ENCODE measurements around the gene PAXX.

Gene PAXX

GRCh38 chr9:137018761-137019559 is 26.7 kb downstream of the PAXX start:
- no peak for DNase-seq (ENCODE audit: low spot score)

DNA sequence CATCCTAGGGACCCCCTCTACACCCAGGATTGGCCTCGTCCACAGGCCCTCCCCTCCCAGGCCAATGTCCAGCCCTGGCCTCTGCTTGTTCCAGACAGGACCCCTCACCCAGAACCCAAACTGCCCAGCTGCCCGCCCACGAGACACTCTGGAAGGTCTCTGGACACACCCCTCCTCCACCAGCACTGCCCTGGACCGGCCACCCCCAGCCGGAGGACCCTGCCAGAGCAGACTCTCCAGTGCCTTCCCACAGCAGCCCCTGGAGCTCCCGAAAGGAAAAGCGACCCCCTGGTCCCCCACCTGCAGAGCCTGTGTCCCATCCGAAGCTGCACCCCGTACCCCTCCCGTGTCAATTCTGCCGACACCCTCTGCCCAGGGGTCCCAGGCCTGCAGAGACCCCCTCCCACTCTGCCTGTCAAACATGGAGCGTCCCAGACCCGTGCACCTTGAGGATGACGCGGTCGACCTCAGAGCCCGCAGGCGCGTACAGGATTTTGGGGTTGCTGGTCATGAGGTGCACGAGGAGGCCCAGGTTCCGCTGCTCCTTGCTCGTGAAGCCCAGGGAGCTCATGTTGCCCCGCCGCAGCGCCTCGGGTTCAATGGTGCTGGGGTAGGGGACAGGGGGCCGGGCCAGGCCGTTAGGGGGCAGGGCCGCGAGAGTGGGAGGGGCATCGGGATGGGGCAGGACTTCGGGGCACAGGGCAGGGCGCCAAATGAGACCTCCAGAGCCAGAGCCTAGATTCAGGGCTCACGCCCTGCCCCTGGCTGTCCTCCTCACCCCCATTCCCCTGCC is 27.9 kb downstream of the PAXX start:
- no peak for DNase-seq (ENCODE audit: low spot score)

DNA sequence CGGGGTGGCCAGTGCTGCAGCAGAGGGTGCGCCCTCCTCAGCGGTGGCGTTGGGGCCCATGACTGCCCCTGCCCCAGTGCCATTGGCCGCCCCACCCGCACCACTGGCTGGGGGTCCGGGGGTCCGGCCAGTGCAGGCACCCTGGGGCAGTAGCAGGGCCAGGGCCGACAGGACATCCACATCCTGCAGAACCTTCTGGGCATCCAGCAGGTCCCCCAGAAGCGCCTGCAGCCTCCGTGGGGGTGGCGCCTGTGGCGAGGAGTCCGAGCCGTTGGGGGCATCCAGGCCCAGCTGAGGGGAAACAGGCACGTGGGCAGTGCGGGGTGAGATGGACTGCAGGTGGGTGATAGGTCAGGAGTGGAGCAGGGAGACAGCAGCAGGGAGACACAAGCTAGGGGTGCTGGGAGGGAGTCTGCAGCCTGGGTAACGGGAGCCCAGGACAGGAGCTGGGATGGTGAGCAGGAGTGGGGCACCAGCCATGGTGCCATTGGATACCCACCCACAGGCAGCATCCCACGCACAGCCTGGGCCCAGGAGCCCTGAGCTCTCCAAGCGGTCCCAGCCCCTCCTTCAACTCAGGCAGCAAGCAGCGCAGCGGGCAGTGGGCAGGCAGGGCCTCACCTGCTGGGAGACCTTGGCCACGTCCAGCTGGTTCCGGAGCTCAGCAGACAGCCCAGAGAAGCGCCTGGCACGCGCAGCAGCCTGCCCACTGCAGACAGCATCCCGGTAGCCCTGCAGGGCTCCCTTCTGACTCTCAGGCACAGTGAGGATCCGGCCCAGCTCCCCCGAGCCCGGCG is 28.7 kb downstream of the PAXX start:
- no peak for DNase-seq (ENCODE audit: low spot score)

DNA sequence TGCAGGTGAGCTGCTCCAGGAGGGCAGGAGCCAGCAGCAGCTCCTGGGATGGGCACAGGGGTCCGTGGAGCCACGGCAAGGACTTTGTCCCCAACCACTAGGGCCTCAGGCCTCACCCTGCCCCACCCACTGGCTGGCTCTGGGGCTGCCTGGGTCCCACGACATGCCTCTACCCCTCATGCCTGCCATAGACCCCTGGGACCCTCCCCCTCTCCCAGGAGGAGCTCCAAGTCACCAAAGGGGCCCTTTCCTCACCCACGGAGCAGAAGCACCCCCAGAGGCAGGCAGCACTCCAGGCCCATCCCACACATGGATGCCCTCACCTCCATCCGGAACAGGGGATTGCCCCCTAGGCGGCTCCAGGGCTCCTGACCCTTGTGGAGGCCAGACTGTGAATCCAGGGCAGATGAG is 29.4 kb downstream of the PAXX start:
- DNase-seq (ENCODE audit: low spot score) = no peak

GRCh38 chr9:137021979-137022661 is 29.9 kb downstream of the PAXX start:
- no peak for DNase-seq (ENCODE audit: low spot score)

GRCh38 chr9:137022662-137023008 is 30.4 kb downstream of the PAXX start:
- no peak for DNase-seq (ENCODE audit: low spot score)

GRCh38 chr9:137023157-137023556 is 30.9 kb downstream of the PAXX start:
- DNase-seq (ENCODE audit: low spot score) = no peak

DNA sequence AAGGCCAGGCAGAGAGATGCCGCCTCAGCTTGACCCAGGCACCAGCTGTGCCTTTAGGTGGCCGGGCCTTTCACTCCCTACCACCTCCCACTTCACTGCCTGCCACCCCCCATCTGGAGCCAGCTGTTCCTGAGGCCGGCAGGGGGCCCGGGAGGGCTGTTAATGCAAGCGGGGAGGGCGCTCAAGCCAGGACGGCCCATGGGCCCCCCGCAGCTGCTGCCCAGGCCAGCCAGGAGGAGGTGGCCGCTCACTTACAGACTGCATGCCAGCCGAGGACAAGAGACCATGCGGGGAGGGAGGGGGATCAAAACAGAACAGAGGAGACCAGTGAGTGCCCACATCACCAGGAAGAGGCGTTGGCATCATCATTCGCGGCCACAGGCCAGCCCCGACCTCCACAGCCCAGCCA is 31.4 kb downstream of the PAXX start:
- no peak for DNase-seq (ENCODE audit: low spot score)

- DNase-seq (ENCODE audit: low spot score) = no peak
Observed at GRCh38 chr9:137025517-137025966, 33.3 kb downstream of the PAXX start.

GRCh38 chr9:137026384-137026783 is 34.2 kb downstream of the PAXX start:
- no peak for DNase-seq (ENCODE audit: low spot score)

DNA sequence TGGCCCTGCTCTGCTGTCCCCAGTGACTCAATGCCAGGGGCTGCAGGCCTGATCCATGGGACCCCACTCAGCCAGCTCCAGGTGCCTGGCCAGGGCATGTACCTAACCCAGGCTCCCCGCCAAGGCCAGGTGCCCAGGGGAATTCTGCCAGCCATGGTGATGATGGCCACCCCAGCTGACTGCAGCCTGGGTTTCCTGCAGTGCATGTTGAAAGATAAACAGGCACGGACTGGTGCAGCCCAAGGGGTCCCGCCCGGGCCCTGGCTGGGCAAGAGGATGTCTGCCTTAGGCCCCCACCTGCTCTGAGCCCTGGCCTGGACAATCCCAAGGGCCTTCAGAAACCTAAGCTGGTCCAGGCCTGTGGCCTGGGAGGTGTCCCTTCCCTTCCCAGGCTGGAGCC is 34.6 kb downstream of the PAXX start:
- DNase-seq (ENCODE audit: low spot score) = no peak

GRCh38 chr9:137027369-137028262 is 35.4 kb downstream of the PAXX start, which contains the start of gene ABCA2:
Gene ABCA2 (minus strand): TSS chr9:137028237. CDS start chr9:137028140, 97 bp downstream.
- DNase-seq (ENCODE audit: low spot score) = no peak

DNA sequence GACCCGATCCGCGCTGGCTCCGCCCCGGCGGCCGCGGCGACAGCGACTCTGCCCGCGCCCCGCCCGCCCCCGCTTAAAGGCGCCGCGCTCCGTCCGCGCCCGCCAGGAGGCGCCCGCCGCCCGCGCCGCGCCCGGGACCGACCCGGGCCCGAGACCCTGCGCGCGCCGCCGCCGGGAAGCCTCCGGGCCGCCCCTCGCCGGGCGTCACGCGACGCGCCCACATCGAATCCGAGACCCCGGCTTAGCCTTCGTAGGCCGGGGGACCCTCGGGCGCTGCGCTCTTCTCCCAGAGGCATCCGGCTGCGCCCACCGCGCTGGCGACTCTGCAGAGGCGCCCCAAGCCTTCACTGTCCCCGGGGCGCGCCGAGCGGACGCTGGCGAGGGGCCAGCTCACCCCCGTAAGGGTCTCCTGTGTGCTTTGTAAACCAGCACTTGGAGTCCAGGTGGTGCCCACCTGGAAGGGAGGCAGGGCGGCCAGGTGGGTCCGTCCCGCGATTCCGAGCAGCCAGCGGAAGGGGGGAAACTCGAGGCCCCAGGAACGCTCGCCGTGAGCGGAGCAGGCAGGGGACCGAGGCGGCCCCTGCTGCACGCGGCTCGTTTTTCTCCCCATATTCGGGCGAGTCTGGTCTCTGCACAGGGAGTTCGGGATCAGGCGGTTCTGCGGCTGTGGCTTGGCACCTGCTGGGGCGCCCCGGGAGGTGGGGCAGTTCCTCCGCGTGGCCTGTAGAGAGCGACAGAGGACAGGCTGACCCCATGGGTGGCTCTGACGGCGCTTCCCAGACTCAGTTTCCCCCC is 36.2 kb downstream of the PAXX start:
- DNase-seq (ENCODE audit: low spot score) = peak; percentile 77

DNA sequence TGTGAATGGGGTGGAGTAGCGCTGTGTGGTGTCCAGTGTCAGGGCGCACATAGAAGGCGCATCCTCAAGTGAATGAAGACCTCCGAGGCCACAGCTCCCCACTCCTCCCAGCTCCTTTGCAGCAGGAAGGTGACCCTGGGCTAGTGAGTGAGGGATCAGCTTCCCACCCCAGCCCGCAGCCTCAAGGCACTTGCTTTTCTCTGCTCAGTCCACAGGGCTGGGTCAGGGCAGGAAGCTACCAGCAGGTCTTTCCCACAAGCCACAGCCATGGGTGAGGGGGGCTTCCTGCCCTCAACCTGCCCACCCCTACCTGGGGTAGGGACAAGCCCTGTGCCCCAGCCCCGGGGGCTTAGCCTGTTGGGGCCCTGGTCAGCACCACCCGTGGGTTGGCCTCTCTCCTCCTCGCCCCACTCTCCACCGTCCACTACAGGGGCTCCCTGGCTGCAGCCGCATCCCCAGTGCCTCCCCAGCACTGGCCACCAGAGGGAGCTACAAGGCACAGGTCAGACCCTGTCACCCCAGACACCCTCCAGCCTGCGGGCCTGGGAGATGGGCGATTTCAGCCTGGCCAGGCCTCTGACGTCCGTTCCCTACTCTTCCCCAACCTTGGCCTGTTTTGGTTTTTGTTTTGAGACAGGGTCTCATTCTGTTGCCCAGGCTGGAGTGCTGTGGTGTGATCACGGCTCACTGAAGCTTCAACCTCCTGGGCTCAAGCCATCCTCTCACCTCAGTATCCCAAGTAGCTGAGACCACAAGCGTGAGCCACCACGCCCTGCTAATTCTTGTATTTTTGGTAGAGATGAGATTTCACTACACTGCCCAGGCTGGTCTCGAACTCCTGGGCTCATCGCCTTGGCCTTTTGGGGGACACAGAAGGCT is 37.1 kb downstream of the PAXX start:
- DNase-seq (ENCODE audit: low spot score) = peak; percentile 81

GRCh38 chr9:137030006-137030405 is 37.8 kb downstream of the PAXX start:
- DNase-seq (ENCODE audit: low spot score) = no peak

GRCh38 chr9:137030538-137031527 is 38.6 kb downstream of the PAXX start:
- DNase-seq (ENCODE audit: low spot score) = no peak

DNA sequence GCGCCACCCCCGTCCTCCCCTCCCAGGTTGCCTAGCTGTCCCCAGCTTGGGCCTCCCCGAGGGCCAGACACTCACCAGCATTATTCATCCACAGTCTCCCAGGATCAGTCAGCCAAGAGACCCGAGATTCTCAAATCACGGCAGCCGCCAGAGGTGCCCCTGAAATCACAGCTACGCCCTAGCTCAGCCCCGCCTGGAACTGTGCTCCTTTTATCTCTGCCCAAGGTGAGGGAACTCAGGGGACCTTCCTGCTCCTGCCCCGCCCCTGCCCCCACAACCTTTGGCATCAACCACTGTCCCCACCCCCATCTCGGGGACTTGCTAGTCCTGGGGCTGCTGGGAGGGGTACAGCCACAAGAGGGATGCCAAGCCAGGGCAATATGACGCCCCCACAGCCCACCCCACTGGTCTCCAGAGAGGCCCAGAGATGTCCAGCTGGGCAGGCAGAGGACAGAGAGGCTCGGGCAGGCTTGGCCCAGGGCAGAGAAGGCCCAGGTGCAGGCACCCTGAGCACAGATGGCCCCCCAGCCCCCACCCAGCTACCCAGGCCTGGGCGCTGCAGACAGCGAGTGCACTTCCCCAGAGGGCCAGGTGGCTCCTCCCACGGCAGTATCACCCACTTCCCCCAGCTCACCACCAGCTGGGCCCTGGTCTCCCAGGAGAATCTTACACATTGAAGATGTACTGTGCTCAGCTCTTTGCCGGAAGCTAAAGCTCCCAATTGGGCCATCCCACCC is 39.9 kb downstream of the PAXX start, which contains the start of gene FUT7:
Gene FUT7, minus strand, starts transcription at position 185 of the 737 bp plus-strand sequence. Its CDS starts 97 bp downstream, at position 88.
- no peak for DNase-seq (ENCODE audit: low spot score)
